Right atrium auricular region (tissue), 2 donors: ENCODE results near the gene ANKRD23. TPM values are rescaled to one million over a fixed set of nuclear protein-coding genes. Genes with fewer than 3 reads are reported as not detected.
"Not testable (repeated sequence)": the region's sequence is repeated elsewhere in the genome, so short reads cannot be mapped to it uniquely, and the experiment has no call there.

Experiments used
- DNase-seq: peaks from one replicate; pipeline ENCODE4 v3.0.0-alpha.2; 2019; ENCODE audit warnings: low spot score
- H3K27ac ChIP-seq, 2 donors: fragments of 200-600 bp; sonication (generic); 1 replicate in 1 of 2; 2 replicates in 1 of 2; pipeline ENCODE4 v1.5.1; 2016 to 2019
- H3K27me3 ChIP-seq, 2 donors: fragments of 200-600 bp; sonication (generic); one replicate each; pipeline versions ENCODE4 v1.5.1 to v1.6.0; 2017 to 2019
- H3K36me3 ChIP-seq: fragments of 200-600 bp; sonication (generic); one replicate; pipeline ENCODE4 v1.5.1; 2016
- H3K4me1 ChIP-seq, 2 donors: fragments of 200-600 bp; sonication (generic); one replicate each; pipeline versions ENCODE4 v1.5.1 to v1.6.0; 2017 to 2019
- H3K4me3 ChIP-seq, 2 donors: fragments of 200-600 bp; sonication (generic); 1 replicate in 1 of 2; 2 replicates in 1 of 2; pipeline ENCODE4 v1.5.1; 2017 to 2019; ENCODE audit warnings: mild to moderate bottlenecking in 1 of 2, moderate library complexity in 1 of 2
- H3K9me3 ChIP-seq, 2 donors: fragments of 200-600 bp; sonication (generic); one replicate each; pipeline ENCODE4 v1.5.1; 2019
- total RNA-seq, 2 donors: library from RNA; depleted of rRNA; stranded (reverse); fragments of >200 nt; gene quantifications; one replicate each; pipeline ENCODE4 v1.1.0, GENCODE V29; 2016
- TF ChIP-seq, protein P1 (sequence below), 2 donors: fragments of 200-600 bp; sonication (generic); IDR thresholded peaks; one replicate each; pipeline ENCODE4 v1.5.1; 2019; ENCODE audit warnings: antibody characterized with exemption in 2 of 2

The ANKRD23 gene
- total RNA-seq, 2 donors from 2014 or later: 9.3 to 23.0 TPM

DNA sequence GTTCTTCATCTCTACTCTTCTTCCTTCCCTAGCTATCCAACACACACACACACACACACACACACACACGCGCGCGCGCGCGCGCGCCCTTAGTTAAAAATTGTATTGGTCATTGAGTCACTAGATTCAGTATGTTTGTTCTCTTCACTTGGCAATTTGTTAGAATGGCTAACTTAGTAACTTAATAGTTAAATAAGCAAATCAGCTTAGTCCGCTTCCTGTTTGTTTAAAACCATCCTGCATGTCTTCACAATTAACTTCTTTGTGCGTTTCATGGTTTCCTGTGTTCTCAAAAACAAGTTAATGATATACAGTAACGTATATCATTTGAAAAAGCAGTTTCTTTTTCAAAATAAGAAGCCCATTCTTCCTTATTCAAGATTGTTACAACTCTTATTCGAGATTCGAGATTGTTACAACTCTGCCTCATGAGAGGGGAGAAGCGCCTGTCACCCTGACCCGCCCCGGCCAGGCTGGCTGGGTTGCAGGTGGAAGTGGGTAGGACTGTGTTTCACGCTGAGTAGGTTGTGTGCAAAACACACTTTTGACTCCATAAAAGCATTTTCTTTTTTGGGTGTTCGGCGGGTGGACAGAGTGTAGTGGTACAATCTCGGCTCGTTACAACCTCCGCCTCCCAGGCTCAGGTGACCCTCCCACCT lies 37.2 kb downstream of the ANKRD23 start:
- Histone ChIP-seq H3K9me3 (no peaks in the 10 kb centered on the region), H3K27me3 (no peaks in the 10 kb centered on the region), H3K4me1 (peaks cover 0 to 21% of the 10 kb centered on the region in 2 donors), H3K36me3 (peaks cover 19% of the 10 kb centered on the region), H3K4me3 (no peak overlapping the region), H3K27ac (no peak overlapping the region)
- no peak for DNase-seq
- TF ChIP-seq, protein P1, sequence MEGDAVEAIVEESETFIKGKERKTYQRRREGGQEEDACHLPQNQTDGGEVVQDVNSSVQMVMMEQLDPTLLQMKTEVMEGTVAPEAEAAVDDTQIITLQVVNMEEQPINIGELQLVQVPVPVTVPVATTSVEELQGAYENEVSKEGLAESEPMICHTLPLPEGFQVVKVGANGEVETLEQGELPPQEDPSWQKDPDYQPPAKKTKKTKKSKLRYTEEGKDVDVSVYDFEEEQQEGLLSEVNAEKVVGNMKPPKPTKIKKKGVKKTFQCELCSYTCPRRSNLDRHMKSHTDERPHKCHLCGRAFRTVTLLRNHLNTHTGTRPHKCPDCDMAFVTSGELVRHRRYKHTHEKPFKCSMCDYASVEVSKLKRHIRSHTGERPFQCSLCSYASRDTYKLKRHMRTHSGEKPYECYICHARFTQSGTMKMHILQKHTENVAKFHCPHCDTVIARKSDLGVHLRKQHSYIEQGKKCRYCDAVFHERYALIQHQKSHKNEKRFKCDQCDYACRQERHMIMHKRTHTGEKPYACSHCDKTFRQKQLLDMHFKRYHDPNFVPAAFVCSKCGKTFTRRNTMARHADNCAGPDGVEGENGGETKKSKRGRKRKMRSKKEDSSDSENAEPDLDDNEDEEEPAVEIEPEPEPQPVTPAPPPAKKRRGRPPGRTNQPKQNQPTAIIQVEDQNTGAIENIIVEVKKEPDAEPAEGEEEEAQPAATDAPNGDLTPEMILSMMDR (IDR thresholded peaks at IDR 0.05): no peak

DNA sequence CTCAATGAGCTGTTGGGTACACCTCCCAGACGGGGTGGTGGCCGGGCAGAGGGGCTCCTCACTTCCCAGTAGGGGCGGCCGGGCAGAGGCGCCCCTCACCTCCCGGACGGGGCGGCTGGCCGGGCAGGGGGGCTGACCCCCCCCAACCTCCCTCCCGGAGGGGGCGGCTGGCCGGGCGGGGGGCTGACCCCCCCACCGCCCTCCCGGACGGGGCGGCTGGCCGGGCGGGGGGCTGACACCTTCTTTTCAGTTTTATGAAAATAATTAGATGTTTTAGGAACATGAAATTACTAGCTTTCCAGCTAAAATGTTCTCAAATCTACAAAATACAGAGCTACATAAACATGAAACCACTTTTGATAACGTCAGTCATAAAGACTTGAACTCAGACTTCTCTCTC lies 37.9 kb downstream of the ANKRD23 start:
- not testable (repeated sequence) for H3K27ac ChIP-seq, H3K27me3 ChIP-seq, H3K4me3 ChIP-seq, H3K9me3 ChIP-seq, DNase-seq
- Histone ChIP-seq H3K4me1 (peaks cover 0 to 14% of the 10 kb centered on the region in 2 donors), H3K36me3 (peaks cover 24% of the 10 kb centered on the region)

DNA sequence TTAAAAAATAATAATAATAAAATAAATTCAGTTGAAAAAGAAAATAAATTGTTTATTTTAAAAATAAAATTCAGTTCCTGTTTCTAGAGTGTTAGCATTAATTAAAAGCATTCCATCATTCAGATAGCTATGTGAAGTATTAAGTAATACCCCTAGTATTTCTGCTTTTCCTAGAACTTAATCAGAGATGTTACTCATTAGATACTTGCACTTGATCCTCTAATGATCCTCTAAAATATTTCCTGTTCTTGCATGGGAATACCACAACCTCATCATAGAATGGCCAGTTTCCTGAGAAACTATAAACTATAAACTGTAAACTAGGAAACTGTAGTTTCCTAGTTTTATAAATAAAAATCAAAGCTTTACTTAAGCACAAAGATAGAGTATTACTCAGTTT lies 38.8 kb downstream of the ANKRD23 start:
- no peak for DNase-seq
- peaks cover 29% of the 10 kb centered on the region for H3K36me3 ChIP-seq
- no peak overlapping the region for H3K4me3 ChIP-seq
- TF ChIP-seq, protein P1 (IDR thresholded peaks at IDR 0.05): no peak
- no peaks in the 10 kb centered on the region for H3K9me3 ChIP-seq
- no peak overlapping the region for H3K27ac ChIP-seq
- H3K4me1 ChIP-seq: peaks cover 0 to 9% of the 10 kb centered on the region in 2 donors
- H3K27me3 ChIP-seq: no peaks in the 10 kb centered on the region

DNA sequence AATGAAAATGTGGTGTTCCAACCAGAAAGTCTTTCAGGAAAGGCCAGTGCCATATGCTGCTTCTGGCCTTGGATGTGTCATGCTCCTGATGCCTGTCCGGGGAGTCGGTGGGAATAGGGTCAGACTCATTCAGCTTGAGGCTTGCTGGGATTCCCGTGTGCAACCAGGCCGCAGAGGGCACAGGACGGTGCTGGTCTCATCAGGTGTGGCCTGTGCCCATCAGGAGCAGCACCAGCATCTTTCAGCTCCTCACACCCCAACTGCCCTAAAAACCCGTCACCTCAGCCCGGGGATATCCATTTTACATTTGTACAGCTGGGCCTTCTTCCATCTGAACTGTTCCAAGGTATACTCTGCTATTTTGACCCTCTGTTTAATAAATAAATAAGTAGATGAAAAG lies 41.1 kb downstream of the ANKRD23 start:
- H3K36me3 ChIP-seq: peaks cover 43% of the 10 kb centered on the region
- H3K9me3 ChIP-seq: no peaks in the 10 kb centered on the region
- H3K27ac ChIP-seq: no peak overlapping the region
- no peaks in the 10 kb centered on the region for H3K27me3 ChIP-seq
- TF ChIP-seq, protein P1 (IDR thresholded peaks at IDR 0.05): no peak
- no peak for DNase-seq
- peaks cover 0 to 5% of the 10 kb centered on the region in 2 donors for H3K4me1 ChIP-seq
- no peak overlapping the region for H3K4me3 ChIP-seq

DNA sequence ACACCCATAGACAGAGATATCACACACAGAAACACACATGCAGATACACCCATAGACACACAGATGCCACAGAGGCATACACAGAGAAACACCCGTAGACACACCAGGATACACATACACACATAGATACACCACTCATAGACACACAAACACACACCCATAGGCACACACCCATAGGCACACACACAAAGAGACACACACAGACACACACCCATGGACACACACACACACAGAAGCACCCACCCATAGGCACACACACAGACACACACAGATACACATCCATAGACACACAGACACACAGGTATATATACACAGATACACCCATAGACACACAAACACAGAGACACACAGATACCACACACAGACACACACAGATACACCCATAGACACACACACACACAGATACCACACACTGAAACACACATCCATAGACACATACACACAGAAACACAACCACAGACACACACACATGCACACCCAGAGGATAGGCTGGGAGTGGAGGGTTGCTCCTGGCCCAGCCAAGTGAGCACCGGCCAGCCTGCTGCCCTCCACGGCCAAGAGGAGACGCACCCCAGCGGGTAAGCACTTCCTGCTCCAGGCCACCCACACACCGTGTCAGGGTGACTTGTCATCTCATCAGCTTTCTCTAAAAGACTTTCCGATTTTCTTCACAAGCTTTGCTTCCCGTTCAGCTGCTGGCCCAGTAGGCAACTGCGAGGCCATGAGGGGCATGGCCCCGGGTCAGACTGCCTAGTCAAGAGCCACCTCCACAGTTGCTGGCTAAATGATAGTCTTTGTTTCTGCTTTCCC lies 41.8 kb downstream of the ANKRD23 start:
- no peaks in the 10 kb centered on the region for H3K9me3 ChIP-seq
- no peaks in the 10 kb centered on the region for H3K27me3 ChIP-seq
- H3K4me3 ChIP-seq: no peak overlapping the region
- no peak overlapping the region for H3K27ac ChIP-seq
- H3K4me1 ChIP-seq: peaks cover 0 to 5% of the 10 kb centered on the region in 2 donors
- TF ChIP-seq, protein P1 (IDR thresholded peaks at IDR 0.05): no peak
- peaks cover 51% of the 10 kb centered on the region for H3K36me3 ChIP-seq
- DNase-seq: no peak

DNA sequence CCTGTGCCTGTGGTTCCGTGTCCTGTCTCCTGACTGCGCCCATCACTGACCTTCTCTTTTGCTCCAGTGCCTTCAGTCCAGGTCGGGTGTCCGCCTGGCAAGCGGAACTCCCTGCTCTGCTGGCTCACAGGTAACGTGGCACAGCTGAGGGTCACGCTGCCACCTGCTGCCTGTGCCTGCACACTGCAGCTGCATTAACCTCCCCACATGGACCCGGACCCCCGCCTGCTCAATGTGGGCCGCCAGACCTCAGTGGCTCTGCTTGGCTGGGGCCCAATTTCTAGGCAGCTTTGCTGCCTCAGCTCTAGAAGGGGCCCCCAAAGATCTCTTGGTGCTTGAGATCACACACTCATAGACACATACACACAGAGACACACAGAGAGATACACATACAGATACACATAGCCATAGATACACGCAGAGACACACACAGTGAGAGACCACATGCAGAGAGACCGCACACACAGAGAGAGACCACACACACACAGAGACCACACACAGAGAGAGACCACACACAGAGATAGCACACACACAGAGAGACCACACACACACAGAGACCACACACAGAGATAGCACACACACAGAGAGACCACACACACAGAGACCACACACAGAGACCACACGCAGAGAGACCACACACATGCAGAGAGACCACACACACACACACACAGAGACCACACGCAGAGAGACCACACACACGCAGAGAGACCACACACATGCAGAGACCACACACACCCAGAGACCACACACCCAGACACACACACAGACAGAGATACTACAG lies 42.6 kb downstream of the ANKRD23 start:
- DNase-seq: peak; percentile 73
- H3K36me3 ChIP-seq: peaks cover 53% of the 10 kb centered on the region

More for the DNA sequence above, 42.6 kb downstream of the ANKRD23 start:
- H3K27ac ChIP-seq: peak overlapping the region in 1 of 2 donors; percentile 46
- TF ChIP-seq, protein P1 (IDR thresholded peaks at IDR 0.05): peak; percentile 79 to 88
- no peaks in the 10 kb centered on the region for H3K27me3 ChIP-seq
- peaks cover 0 to 5% of the 10 kb centered on the region in 2 donors for H3K4me1 ChIP-seq
- H3K4me3 ChIP-seq: no peak overlapping the region
- H3K9me3 ChIP-seq: no peaks in the 10 kb centered on the region
